ENCODE results near the gene NEUROD2.
"Not testable (repeated sequence)": the region's sequence is repeated elsewhere in the genome, so short reads cannot be mapped to it uniquely, and the experiment has no call there.

NEUROD2 gene

GRCh38 chr17:39595294-39595693 lies 12.4 kb downstream of the NEUROD2 start:
- FAIRE-seq (no peak), DNase-seq (ENCODE audit: insufficient read length, low spot score) (no peak)
- TF ChIP-seq POU2F2 (IDR thresholded peaks at IDR 0.05; ENCODE audit: low read depth, low read length) (no peak), SPI1 (IDR thresholded peaks at IDR 0.05; ENCODE audit: low read depth, low read length) (no peak), POLR2AphosphoS5 (IDR thresholded peaks at IDR 0.05; ENCODE audit: low read depth, low read length) (no peak), POLR2A (IDR thresholded peaks at IDR 0.05; ENCODE audit: low read depth, low read length) (no peak), TAF1 (IDR thresholded peaks at IDR 0.05; ENCODE audit: low read depth, low read length) (no peak), PAX5 (IDR thresholded peaks at IDR 0.05; ENCODE audit: insufficient read depth, low read length, severe bottlenecking) (no peak)

- DNase-seq (ENCODE audit: insufficient read length, low spot score) (no peak), FAIRE-seq (no peak)
- TF ChIP-seq POLR2AphosphoS5 (IDR thresholded peaks at IDR 0.05; ENCODE audit: low read depth, low read length) (no peak), POU2F2 (IDR thresholded peaks at IDR 0.05; ENCODE audit: low read depth, low read length) (no peak), SPI1 (IDR thresholded peaks at IDR 0.05; ENCODE audit: low read depth, low read length) (no peak), POLR2A (IDR thresholded peaks at IDR 0.05; ENCODE audit: low read depth, low read length) (no peak), PAX5 (IDR thresholded peaks at IDR 0.05; ENCODE audit: insufficient read depth, low read length, severe bottlenecking) (no peak), TAF1 (IDR thresholded peaks at IDR 0.05; ENCODE audit: low read depth, low read length) (no peak)
These were observed 14.3 kb downstream of the NEUROD2 start for GRCh38 chr17:39593371-39593770.

- TF ChIP-seq POU2F2 (IDR thresholded peaks at IDR 0.05; ENCODE audit: low read depth, low read length) (no peak), SPI1 (IDR thresholded peaks at IDR 0.05; ENCODE audit: low read depth, low read length) (no peak), POLR2A (IDR thresholded peaks at IDR 0.05; ENCODE audit: low read depth, low read length) (no peak), PAX5 (IDR thresholded peaks at IDR 0.05; ENCODE audit: insufficient read depth, low read length, severe bottlenecking) (no peak), POLR2AphosphoS5 (IDR thresholded peaks at IDR 0.05; ENCODE audit: low read depth, low read length) (no peak), TAF1 (IDR thresholded peaks at IDR 0.05; ENCODE audit: low read depth, low read length) (no peak)
- FAIRE-seq = no peak
- no peak for DNase-seq (ENCODE audit: insufficient read length, low spot score)
These were observed 15.5 kb downstream of the NEUROD2 start for GRCh38 chr17:39591958-39592954.

GRCh38 chr17:39590180-39590579 lies 17.5 kb downstream of the NEUROD2 start:
- FAIRE-seq; DNase-seq (ENCODE audit: insufficient read length, low spot score): not testable (repeated sequence)

DNA sequence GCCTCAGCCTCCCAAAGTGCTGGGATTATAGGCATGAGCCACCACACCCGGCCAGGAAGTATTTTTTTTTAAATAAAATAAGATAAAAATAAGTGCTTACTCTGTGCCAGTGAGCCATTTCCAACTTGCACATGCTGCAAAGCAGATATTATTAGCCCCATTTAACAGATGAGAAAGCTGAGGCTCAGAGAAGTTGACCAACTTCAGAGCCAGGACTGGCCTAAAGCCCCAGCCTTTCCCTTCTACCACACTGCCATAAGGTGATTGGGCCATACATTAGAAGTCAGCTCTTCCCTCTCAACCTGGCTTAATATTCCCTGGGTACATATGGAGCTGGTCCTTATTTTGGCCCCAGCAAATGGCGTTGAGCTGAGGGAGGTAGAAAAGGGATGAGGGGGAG lies 25.1 kb downstream of the NEUROD2 start:
- no peak for FAIRE-seq
- TF ChIP-seq POLR2A (IDR thresholded peaks at IDR 0.05; ENCODE audit: low read depth, low read length) = no peak
- TF ChIP-seq POLR2AphosphoS5 (IDR thresholded peaks at IDR 0.05; ENCODE audit: low read depth, low read length) = no peak
- TF ChIP-seq SPI1 (IDR thresholded peaks at IDR 0.05; ENCODE audit: low read depth, low read length) = no peak
- no peak for TF ChIP-seq POU2F2 (IDR thresholded peaks at IDR 0.05; ENCODE audit: low read depth, low read length)
- TF ChIP-seq TAF1 (IDR thresholded peaks at IDR 0.05; ENCODE audit: low read depth, low read length) = no peak
- no peak for TF ChIP-seq PAX5 (IDR thresholded peaks at IDR 0.05; ENCODE audit: insufficient read depth, low read length, severe bottlenecking)
- DNase-seq (ENCODE audit: insufficient read length, low spot score) = no peak

DNA sequence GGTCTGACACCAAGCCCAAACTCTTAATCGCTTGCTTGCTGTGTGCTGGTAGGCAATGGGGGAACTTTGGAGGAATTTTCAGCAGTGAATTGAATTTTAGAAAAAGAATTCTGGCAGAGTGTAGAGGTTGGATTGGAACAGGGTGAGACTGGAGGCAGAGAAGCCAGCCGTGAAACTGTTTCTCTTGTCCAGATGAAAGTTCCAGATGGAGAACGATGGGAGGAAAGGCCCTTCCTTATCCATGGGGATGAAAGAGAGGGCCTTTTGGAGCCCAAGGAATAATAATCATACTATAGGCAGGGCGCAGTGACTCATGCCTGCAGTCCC lies 26.0 kb downstream of the NEUROD2 start:
- TF ChIP-seq POLR2AphosphoS5 (IDR thresholded peaks at IDR 0.05; ENCODE audit: low read depth, low read length) = no peak
- TF ChIP-seq POU2F2 (IDR thresholded peaks at IDR 0.05; ENCODE audit: low read depth, low read length) = no peak
- no peak for TF ChIP-seq TAF1 (IDR thresholded peaks at IDR 0.05; ENCODE audit: low read depth, low read length)
- TF ChIP-seq PAX5 (IDR thresholded peaks at IDR 0.05; ENCODE audit: insufficient read depth, low read length, severe bottlenecking) = no peak
- FAIRE-seq = no peak
- DNase-seq (ENCODE audit: insufficient read length, low spot score) = no peak

- FAIRE-seq (no peak), DNase-seq (ENCODE audit: insufficient read length, low spot score) (no peak)
- TF ChIP-seq POU2F2 (IDR thresholded peaks at IDR 0.05; ENCODE audit: low read depth, low read length) (no peak), POLR2A (IDR thresholded peaks at IDR 0.05; ENCODE audit: low read depth, low read length) (no peak), PAX5 (IDR thresholded peaks at IDR 0.05; ENCODE audit: insufficient read depth, low read length, severe bottlenecking) (no peak), SPI1 (IDR thresholded peaks at IDR 0.05; ENCODE audit: low read depth, low read length) (no peak), TAF1 (IDR thresholded peaks at IDR 0.05; ENCODE audit: low read depth, low read length) (no peak), POLR2AphosphoS5 (IDR thresholded peaks at IDR 0.05; ENCODE audit: low read depth, low read length) (no peak)
These were observed 26.5 kb downstream of the NEUROD2 start for GRCh38 chr17:39581071-39581758.

- TF ChIP-seq SPI1 (IDR thresholded peaks at IDR 0.05; ENCODE audit: low read depth, low read length) (no peak), POLR2A (IDR thresholded peaks at IDR 0.05; ENCODE audit: low read depth, low read length) (no peak), POU2F2 (IDR thresholded peaks at IDR 0.05; ENCODE audit: low read depth, low read length) (no peak), POLR2AphosphoS5 (IDR thresholded peaks at IDR 0.05; ENCODE audit: low read depth, low read length) (no peak), PAX5 (IDR thresholded peaks at IDR 0.05; ENCODE audit: insufficient read depth, low read length, severe bottlenecking) (no peak), TAF1 (IDR thresholded peaks at IDR 0.05; ENCODE audit: low read depth, low read length) (no peak)
- no peak for DNase-seq (ENCODE audit: insufficient read length, low spot score)
- FAIRE-seq = no peak
These were observed 27.6 kb downstream of the NEUROD2 start for GRCh38 chr17:39580082-39580468.

DNA sequence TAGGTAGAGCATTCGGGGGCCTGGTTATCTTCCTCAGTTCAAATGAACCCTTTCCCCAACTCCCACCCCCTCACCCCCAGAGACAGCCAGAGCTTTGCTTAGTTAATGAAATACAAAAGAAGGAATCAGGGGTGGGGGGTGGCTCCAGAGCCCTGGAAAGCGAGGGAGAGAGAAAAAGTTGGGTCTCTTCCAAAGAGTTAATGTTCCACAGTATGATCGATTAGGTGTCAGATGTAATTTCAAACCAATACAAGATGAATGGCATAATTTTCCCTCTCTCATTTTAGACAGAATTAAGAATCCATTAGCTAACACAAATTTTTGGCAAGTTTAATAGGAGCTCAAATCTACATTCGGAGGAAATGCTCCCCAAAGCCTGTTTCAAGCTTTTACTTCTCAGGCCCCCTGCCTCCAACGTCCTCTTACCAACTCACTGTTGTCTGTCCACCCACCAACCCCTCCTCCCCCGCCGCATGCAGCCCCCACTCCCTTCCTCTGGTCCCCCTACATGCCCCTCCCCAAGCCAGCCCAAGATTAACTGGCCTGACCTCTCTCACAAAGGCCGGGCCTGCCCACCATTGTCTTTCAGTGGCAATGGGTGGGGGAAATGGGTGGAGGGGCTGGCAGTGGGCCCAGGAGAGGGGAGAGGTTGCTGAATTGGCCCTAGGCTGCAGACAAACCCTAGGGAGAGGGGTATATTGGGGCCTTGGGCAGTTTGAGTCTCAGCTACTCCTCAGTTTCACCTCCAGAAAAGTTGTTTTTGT lies 28.2 kb downstream of the NEUROD2 start:
- no peak for DNase-seq (ENCODE audit: insufficient read length, low spot score)
- no peak for FAIRE-seq
- TF ChIP-seq POU2F2 (IDR thresholded peaks at IDR 0.05; ENCODE audit: low read depth, low read length) (no peak), POLR2A (IDR thresholded peaks at IDR 0.05; ENCODE audit: low read depth, low read length) (no peak), SPI1 (IDR thresholded peaks at IDR 0.05; ENCODE audit: low read depth, low read length) (no peak), PAX5 (IDR thresholded peaks at IDR 0.05; ENCODE audit: insufficient read depth, low read length, severe bottlenecking) (no peak), POLR2AphosphoS5 (IDR thresholded peaks at IDR 0.05; ENCODE audit: low read depth, low read length) (no peak), TAF1 (IDR thresholded peaks at IDR 0.05; ENCODE audit: low read depth, low read length) (no peak)
